Psoas muscle (tissue), 8 donors: ENCODE results near the gene GPC1. TPM values are rescaled to one million over a fixed set of nuclear protein-coding genes. Genes with fewer than 3 reads are reported as not detected.

Experiments used
- ATAC-seq, 4 donors: fragments of 200-7000 bp; cut with Tn5 transposase; one replicate each; pipeline ENCODE4 v1.9.1; 2020; ENCODE audit warnings: moderate library complexity in 3 of 4, mild to moderate bottlenecking in 2 of 4
- DNase-seq, 2 donors: peaks; one replicate each; pipeline ENCODE4 v3.0.0-alpha.2; 2020
- H3K27ac ChIP-seq: fragments of 200-600 bp; one replicate; pipeline ENCODE4 v1.8.0; 2022
- H3K27me3 ChIP-seq, 3 donors: fragments of 200-600 bp in 1 of 3; one replicate each; pipeline versions ENCODE4 v1.6.1 to v1.8.0; 2013 to 2022; ENCODE audit warnings: low read length in 2 of 3, mild to moderate bottlenecking in 2 of 3, moderate library complexity in 1 of 3; ENCODE audit not compliant: insufficient read depth in 3 of 3
- H3K36me3 ChIP-seq, 2 donors: fragments of 200-600 bp in 1 of 2; one replicate each; pipeline versions ENCODE4 v1.6.1 to v1.8.0; 2013 to 2022; ENCODE audit warnings: low read depth in 1 of 2, mild to moderate bottlenecking in 1 of 2, moderate library complexity in 1 of 2; ENCODE audit not compliant: insufficient read depth in 1 of 2
- H3K4me1 ChIP-seq: fragments of 200-600 bp; one replicate; pipeline ENCODE4 v1.8.0; 2022
- H3K4me3 ChIP-seq: fragments of 200-600 bp; one replicate; pipeline ENCODE4 v1.8.0; 2022; ENCODE audit warnings: mild to moderate bottlenecking
- H3K9me3 ChIP-seq: fragments of 200-600 bp; one replicate; pipeline ENCODE4 v1.8.0; 2022
- WGBS, 3 donors: extraction: QIAGEN DNeasy Blood & Tissue Kit; methylation state at CpG; one replicate each; pipeline versions ENCODE4 v1.1.6 to v1.1.7; 2013; 5-methylcytosine and 5-hydroxymethylcytosine counted together
- intact Hi-C, 2 donors: fragments of 100-400 bp; cut with DNase I; formaldehyde crosslinking; loops; one replicate each; pipeline versions ENCODE4 v1.11.0 to v1.14.2; 2022
- polyA plus RNA-seq, 3 donors: library from polyadenylated mRNA; stranded (reverse); fragments of 200-250 nt; gene quantifications; one replicate each; pipeline ENCODE4 v1.2.3, GENCODE V29; 2013
- total RNA-seq, 4 donors: library from RNA; stranded (reverse); fragmentation: NEBNext Ultra II Directional in 2 of 4; extraction: Animal tissue kit (Norgen Biotek cat#: 25700) in 2 of 4; gene quantifications; one replicate each; pipeline versions ENCODE4 v1.2.1 to v1.2.4, GENCODE V29; 2021 to 2023
- TF ChIP-seq, protein P1 (sequence below): fragments of 200-600 bp; IDR thresholded peaks from one replicate; pipeline ENCODE4 v1.8.0; 2022; ENCODE audit warnings: antibody characterized with exemption
- donor health status: healthy with polysubstance abuse.
- donor health status: DM: no; HTN: no; CAD: no; lungs with moderate emphysema.
- donor health status: Bipolar disorder and iron deficiency.
- donor health status: healthy.
- donor health status: DM: yes; HTN: yes; CAD: no.
- donor health status: DM: no; HTN: no; CAD: no.
- donor health status: DM: no; HTN: no; CAD: no.
- donor health status: DM: yes; HTN: yes; CAD: no.

The GPC1 gene
- total and polyA plus RNA-seq, 7 donors, result 85.4 to 180 (median 116) TPM

DNA sequence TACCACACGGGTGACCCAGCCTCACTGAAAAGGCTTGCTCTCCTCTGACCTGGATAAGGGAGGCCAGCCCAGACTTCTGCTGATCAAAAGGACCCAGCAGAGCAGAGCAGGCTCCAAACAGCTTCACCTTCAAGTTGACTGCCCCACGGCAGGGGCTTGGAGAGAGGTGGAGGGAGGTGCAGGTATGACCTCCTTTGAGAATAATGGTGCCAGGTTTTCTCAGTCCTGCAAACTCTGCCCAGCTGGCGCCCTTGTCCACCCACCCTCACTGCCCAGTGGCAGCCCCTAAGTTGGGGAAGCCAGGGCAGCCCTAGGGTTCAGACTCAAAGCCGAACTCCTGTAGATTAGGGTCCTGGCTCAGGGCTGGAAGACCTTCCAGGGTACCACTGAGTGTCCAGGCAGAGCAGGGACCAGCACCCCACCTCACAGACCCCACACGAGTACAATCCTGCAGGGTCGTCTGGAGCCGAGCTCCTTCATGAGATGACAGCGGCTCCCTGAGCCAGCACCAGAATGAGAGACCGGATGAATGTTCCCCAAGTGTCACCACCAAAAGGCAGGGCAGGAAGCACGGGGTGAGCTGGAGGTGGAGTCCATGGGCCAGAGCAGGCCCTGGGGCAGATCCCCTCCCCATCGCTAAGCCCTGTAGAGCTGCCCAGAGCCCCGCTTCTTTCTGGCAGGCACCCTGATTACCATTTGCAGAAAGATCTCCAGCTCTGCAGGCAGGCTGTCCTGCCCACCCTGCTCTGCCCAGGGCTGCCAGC is 3.6 kb upstream of the GPC1 start:
- no peak overlapping the region for H3K27ac ChIP-seq
- no peaks in the 10 kb centered on the region for H3K9me3 ChIP-seq
- no peaks in the 10 kb centered on the region for H3K27me3 ChIP-seq
- no peaks in the 10 kb centered on the region for H3K36me3 ChIP-seq
- DNase-seq (no peak), ATAC-seq (no peak)
- no peaks in the 10 kb centered on the region for H3K4me1 ChIP-seq
- 79 to 82% (median 81%) methylated on average over 12 of the region's 12 CpGs for WGBS, 3 donors
- TF ChIP-seq, protein P1, sequence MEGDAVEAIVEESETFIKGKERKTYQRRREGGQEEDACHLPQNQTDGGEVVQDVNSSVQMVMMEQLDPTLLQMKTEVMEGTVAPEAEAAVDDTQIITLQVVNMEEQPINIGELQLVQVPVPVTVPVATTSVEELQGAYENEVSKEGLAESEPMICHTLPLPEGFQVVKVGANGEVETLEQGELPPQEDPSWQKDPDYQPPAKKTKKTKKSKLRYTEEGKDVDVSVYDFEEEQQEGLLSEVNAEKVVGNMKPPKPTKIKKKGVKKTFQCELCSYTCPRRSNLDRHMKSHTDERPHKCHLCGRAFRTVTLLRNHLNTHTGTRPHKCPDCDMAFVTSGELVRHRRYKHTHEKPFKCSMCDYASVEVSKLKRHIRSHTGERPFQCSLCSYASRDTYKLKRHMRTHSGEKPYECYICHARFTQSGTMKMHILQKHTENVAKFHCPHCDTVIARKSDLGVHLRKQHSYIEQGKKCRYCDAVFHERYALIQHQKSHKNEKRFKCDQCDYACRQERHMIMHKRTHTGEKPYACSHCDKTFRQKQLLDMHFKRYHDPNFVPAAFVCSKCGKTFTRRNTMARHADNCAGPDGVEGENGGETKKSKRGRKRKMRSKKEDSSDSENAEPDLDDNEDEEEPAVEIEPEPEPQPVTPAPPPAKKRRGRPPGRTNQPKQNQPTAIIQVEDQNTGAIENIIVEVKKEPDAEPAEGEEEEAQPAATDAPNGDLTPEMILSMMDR, result no peak
- no peak overlapping the region for H3K4me3 ChIP-seq
- intact Hi-C loops, result no loop called here

DNA sequence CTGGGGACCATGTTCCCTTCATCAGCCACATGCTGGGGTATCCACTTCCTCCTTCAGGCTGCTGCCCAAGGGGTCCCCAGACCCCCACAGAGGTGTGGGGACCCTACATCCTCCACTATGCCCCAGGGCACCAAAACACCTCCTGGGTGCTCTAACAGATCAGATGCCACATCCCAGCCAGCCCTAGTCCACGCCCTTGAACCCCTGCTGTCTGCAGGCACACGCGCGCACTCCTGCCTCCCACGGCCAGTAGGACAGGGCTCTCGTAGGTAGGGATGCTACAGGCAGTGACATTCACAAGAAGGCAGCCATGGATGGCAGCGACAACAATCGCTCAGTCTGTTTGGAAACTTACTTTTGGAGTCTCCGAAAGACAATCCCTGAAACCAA is 3.0 kb upstream of the GPC1 start:
- intact Hi-C loops, result no loop called here
- no peak overlapping the region for H3K4me3 ChIP-seq
- no peaks in the 10 kb centered on the region for H3K4me1 ChIP-seq
- no peak overlapping the region for H3K27ac ChIP-seq
- no peaks in the 10 kb centered on the region for H3K9me3 ChIP-seq
- DNase-seq (no peak), ATAC-seq (no peak)
- no peaks in the 10 kb centered on the region for H3K36me3 ChIP-seq
- no peaks in the 10 kb centered on the region for H3K27me3 ChIP-seq
- TF ChIP-seq, protein P1, result no peak
- 90 to 94% (median 90%) methylated on average over 9 of the region's 9 CpGs for WGBS, 3 donors

DNA sequence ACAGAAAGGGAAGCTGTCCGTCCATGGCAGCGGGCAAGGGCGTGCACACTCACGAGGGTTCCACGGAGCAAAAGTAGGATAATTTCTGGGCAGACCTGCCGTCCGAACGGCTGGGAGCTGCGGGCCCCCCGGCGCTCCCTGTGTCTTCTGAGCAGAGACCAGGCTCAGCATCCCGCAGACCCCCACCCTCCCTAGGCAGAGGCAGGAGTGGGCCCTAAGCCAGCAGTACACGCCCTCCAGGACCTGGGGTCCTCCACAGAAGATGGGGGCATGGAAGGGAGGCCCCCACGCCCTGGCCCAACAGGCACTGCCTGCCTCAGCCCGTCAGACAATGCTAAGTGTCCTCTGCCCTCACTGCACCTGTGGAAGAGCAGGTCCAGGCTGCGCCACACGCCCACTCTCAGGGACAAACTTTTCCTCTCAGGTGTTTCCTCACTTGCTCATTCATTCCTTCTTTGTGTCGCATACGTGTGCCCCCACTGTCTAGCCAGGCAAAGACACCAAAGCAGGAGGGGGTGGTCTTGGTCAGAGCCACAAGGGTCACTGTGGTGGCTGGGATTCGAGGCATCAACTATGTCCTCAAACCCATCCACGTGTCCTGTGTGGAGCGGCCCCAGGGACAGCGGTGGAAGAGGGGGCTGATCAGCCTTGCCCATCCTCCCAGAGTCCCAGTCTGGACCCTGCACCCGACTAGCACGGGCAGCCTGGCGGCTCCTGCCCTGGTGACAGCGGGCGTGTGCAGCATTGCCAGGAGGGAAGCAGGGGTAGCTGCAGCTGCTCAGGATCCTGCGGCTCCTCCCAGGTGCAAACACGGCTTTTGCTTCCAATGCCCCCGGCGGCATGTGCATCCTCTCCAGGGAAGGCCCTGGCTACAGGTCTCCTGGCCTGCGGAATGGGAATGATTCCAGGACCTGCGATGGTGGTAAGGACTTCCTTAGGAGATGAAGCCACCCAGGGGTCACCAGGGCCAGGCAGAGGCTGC is 2.4 kb upstream of the GPC1 start:
- Histone ChIP-seq H3K4me3 (no peak overlapping the region), H3K27ac (no peak overlapping the region), H3K4me1 (peaks cover 3% of the 10 kb centered on the region), H3K9me3 (no peaks in the 10 kb centered on the region), H3K36me3 (no peaks in the 10 kb centered on the region), H3K27me3 (no peaks in the 10 kb centered on the region)
- TF ChIP-seq, protein P1, result no peak
- WGBS, 3 donors, result 80 to 83% (median 82%) methylated on average over 34 of the region's 34 CpGs
- DNase-seq, result peak; percentile 15 to 45
- no peak for ATAC-seq
- intact Hi-C loops, result no loop called here

DNA sequence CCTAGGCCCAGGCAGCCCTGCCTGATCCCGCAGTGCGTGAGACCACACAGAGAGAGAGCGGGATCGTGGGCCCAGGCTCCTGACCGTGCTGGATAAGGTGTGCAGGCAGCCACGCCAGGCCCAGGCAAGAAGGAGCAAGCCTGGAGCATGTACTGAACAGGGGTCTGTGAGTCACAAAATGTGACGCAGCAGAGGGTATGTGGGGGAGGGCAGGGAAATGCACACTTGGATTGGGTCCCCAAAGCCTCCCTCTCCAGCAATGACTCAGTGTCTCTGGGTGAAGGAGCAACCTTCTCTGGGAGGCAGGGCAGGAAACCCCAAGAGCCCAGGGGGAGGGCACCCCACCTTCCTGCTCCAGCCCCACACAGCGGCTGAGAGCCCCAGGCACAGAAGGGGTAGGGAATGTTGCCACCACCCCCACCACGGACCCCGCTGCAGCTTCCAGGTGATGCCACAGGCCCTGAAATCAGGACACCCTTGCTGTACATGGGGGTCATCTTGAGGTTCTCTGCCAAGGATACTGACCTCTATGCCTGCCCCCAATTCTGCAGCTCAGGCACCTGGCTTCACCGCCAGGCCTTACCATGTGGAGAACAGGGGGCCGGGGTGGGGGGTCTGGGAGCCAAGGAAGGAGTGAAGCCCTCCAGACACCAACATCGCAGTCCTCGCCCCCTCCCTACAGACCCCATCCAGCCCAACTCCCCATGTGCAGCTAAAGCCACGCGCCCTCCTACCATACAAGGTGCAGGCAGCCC is 1.3 kb upstream of the GPC1 start:
- peaks cover 13% of the 10 kb centered on the region for H3K4me1 ChIP-seq
- no peaks in the 10 kb centered on the region for H3K9me3 ChIP-seq
- 80 to 85% (median 83%) methylated on average over 16 of the region's 16 CpGs for WGBS, 3 donors
- intact Hi-C loops, result loop anchor here in 1 of 2 donors (2.0 kb wide), 1 partner anchor 45 kb away; no protein-coding TSS in a partner anchor
- ATAC-seq (peak in 2 of 4 donors; percentile 18 to 21), DNase-seq (peak; percentile 56 to 61)
- no peaks in the 10 kb centered on the region for H3K27me3 ChIP-seq
- peak overlapping the region; percentile 96 for H3K27ac ChIP-seq
- no peaks in the 10 kb centered on the region for H3K36me3 ChIP-seq
- TF ChIP-seq, protein P1, result no peak
- peak overlapping the region; percentile 91 for H3K4me3 ChIP-seq
